LNCaP clone FGC (cell line): ENCODE measurements around the gene VSIR.

ENCODE experiments used
- DNase-seq: peaks from one replicate; pipeline ENCODE4 v3.0.0-alpha.2; 2011; ENCODE audit warnings: low read depth
- H3K4me3 ChIP-seq: 2 replicates; pipeline ENCODE4 v1.5.1; 2011; ENCODE audit warnings: mild to moderate bottlenecking, low read depth, low read length, control low read depth
- CTCF ChIP-seq: IDR thresholded peaks from 2 replicates; pipeline ENCODE4 v1.5.1; 2012; ENCODE audit warnings: mild to moderate bottlenecking; ENCODE audit not compliant: control insufficient read depth, insufficient read depth; ENCODE audit errors: extremely low read depth

The VSIR gene

GRCh38 chr10:71812016-71812912 lies 38.9 kb upstream of the VSIR start:
- no peak for DNase-seq
- TF ChIP-seq CTCF = peak; percentile 86
- H3K4me3 ChIP-seq = no peak overlapping the region

GRCh38 chr10:71811351-71811750 lies 38.0 kb upstream of the VSIR start:
- no peak overlapping the region for H3K4me3 ChIP-seq
- no peak for TF ChIP-seq CTCF
- DNase-seq = no peak

- no peak overlapping the region for H3K4me3 ChIP-seq
- no peak for TF ChIP-seq CTCF
- no peak for DNase-seq
Measured at GRCh38 chr10:71810048-71810750, 36.9 kb upstream of the VSIR start.

GRCh38 chr10:71809628-71810027 lies 36.3 kb upstream of the VSIR start:
- H3K4me3 ChIP-seq = no peak overlapping the region
- no peak for TF ChIP-seq CTCF
- no peak for DNase-seq

GRCh38 chr10:71807557-71808510 lies 34.5 kb upstream of the VSIR start:
- DNase-seq = no peak
- TF ChIP-seq CTCF = no peak
- no peak overlapping the region for H3K4me3 ChIP-seq

- DNase-seq = no peak
- no peak for TF ChIP-seq CTCF
Measured at GRCh38 chr10:71806704-71807556, 33.6 kb upstream of the VSIR start.

More at GRCh38 chr10:71806704-71807556, 33.6 kb upstream of the VSIR start:
- H3K4me3 ChIP-seq = no peak overlapping the region
